ENCODE measurements around the gene IPP.

IPP gene

DNA sequence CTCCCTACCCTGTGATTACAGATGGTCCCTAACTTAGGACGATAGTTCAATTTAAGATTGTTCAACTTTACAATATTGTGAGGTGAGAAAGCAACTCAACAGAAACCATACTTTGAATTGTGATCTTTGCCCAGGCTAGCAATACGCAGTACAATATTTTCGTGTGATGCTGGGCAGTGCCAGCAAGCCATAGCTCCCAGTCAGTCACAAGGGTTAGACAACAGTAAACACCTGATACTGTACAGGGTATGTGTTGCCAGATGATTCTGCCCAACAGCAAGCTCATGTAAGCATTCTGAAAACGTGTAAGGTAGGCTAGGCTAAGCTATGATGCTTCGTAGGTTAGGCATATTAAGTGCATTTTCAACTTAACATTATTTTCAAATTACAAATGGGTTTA is 76.0 kb downstream of the IPP start:
- TF ChIP-seq EGR1 (IDR thresholded peaks at IDR 0.05) (no peak), CREB1 (IDR thresholded peaks at IDR 0.05; ENCODE audit: low read depth) (no peak), EP300 (IDR thresholded peaks at IDR 0.05; ENCODE audit: borderline replicate concordance) (no peak), NFIC (IDR thresholded peaks at IDR 0.05) (no peak), ZBTB7A (IDR thresholded peaks at IDR 0.05; ENCODE audit: low read depth) (no peak)
- TF ChIP-seq, protein P1, sequence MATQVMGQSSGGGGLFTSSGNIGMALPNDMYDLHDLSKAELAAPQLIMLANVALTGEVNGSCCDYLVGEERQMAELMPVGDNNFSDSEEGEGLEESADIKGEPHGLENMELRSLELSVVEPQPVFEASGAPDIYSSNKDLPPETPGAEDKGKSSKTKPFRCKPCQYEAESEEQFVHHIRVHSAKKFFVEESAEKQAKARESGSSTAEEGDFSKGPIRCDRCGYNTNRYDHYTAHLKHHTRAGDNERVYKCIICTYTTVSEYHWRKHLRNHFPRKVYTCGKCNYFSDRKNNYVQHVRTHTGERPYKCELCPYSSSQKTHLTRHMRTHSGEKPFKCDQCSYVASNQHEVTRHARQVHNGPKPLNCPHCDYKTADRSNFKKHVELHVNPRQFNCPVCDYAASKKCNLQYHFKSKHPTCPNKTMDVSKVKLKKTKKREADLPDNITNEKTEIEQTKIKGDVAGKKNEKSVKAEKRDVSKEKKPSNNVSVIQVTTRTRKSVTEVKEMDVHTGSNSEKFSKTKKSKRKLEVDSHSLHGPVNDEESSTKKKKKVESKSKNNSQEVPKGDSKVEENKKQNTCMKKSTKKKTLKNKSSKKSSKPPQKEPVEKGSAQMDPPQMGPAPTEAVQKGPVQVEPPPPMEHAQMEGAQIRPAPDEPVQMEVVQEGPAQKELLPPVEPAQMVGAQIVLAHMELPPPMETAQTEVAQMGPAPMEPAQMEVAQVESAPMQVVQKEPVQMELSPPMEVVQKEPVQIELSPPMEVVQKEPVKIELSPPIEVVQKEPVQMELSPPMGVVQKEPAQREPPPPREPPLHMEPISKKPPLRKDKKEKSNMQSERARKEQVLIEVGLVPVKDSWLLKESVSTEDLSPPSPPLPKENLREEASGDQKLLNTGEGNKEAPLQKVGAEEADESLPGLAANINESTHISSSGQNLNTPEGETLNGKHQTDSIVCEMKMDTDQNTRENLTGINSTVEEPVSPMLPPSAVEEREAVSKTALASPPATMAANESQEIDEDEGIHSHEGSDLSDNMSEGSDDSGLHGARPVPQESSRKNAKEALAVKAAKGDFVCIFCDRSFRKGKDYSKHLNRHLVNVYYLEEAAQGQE (IDR thresholded peaks at IDR 0.05; ENCODE audit: low read depth) = no peak
- TF ChIP-seq, protein P2, sequence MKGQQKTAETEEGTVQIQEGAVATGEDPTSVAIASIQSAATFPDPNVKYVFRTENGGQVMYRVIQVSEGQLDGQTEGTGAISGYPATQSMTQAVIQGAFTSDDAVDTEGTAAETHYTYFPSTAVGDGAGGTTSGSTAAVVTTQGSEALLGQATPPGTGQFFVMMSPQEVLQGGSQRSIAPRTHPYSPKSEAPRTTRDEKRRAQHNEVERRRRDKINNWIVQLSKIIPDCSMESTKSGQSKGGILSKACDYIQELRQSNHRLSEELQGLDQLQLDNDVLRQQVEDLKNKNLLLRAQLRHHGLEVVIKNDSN (IDR thresholded peaks at IDR 0.05) = no peak
- TF ChIP-seq, protein P3, sequence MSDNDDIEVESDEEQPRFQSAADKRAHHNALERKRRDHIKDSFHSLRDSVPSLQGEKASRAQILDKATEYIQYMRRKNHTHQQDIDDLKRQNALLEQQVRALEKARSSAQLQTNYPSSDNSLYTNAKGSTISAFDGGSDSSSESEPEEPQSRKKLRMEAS (IDR thresholded peaks at IDR 0.05) = no peak

DNA sequence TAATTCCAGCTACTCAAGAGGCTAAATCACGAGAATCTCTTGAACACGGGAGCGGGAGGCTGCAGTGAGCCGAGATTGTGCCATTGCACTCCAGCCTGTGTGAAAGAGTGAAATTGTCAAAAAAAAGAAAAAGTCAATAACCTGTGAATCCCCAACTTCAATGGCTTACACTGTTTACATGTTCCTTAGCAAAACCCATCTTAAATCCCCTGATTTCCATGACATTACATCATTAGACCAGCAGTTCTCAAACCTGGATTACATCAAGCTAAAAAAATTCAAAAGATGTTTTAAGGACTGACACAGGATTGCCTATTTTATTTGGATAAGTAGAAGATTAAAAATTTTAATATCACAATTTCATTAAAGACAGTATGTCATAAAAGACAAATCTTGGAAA is 76.5 kb downstream of the IPP start:
- TF ChIP-seq ZBTB7A (IDR thresholded peaks at IDR 0.05; ENCODE audit: low read depth) = no peak
- no peak for TF ChIP-seq TAF1 (IDR thresholded peaks at IDR 0.05; ENCODE audit: low read depth)
- TF ChIP-seq YY1 (IDR thresholded peaks at IDR 0.05; ENCODE audit: low read depth) = no peak
- no peak for TF ChIP-seq TEAD4 (IDR thresholded peaks at IDR 0.05)
- TF ChIP-seq RAD21 (IDR thresholded peaks at IDR 0.05; ENCODE audit: low read depth) = no peak
- TF ChIP-seq EGR1 (IDR thresholded peaks at IDR 0.05) = no peak
- TF ChIP-seq, protein P2 (IDR thresholded peaks at IDR 0.05) = no peak
- TF ChIP-seq, protein P1 (IDR thresholded peaks at IDR 0.05; ENCODE audit: low read depth) = no peak
- no peak for TF ChIP-seq CEBPB (IDR thresholded peaks at IDR 0.05)
- TF ChIP-seq CREB1 (IDR thresholded peaks at IDR 0.05; ENCODE audit: low read depth) = no peak
- TF ChIP-seq NFIC (IDR thresholded peaks at IDR 0.05) = no peak
- TF ChIP-seq FOXM1 (IDR thresholded peaks at IDR 0.05; ENCODE audit: borderline replicate concordance, low read depth) = no peak
- TF ChIP-seq EP300 (IDR thresholded peaks at IDR 0.05; ENCODE audit: borderline replicate concordance) = no peak
- TF ChIP-seq TCF12 (IDR thresholded peaks at IDR 0.05; ENCODE audit: low read depth) = no peak
- TF ChIP-seq, protein P3 (IDR thresholded peaks at IDR 0.05) = no peak

DNA sequence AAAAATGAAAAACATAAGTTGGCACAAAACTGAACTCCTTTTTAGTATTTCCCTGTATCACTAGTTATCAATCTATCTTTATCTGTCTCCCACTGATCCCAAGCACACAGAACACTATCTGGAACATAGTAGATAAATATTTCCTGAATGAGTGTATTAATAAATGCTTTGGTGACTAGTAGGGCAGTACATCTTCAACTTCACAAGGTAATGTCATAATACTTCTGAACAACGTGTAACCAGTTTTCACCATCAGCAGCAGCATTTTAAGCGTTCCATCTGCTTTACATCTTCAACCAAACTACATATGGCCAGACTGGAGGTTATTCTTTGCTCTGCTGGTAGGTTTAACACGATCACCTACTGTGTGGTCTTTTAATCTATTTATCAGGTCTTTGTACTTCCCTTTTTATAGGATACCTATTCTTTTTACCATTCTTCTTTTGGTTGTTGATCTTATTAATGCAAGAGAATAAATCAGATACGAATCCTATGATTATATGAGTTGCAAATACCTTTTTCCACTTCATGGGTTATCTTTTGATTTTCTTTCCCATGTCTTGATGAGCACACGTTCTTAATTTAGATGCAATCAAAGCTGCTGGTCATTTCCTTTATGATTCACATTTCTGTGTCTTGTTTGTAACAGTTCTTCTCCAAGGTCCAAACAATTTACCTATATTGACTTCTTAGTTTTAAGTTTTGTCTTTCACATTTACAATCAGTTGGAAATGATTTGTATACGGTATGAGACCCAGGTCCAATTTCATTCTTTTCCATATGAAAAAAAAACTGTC is 80.4 kb downstream of the IPP start:
- TF ChIP-seq, protein P1 (IDR thresholded peaks at IDR 0.05; ENCODE audit: low read depth) = no peak
- no peak for TF ChIP-seq TCF12 (IDR thresholded peaks at IDR 0.05; ENCODE audit: low read depth)
- TF ChIP-seq ZBTB7A (IDR thresholded peaks at IDR 0.05; ENCODE audit: low read depth) = no peak
- TF ChIP-seq TAF1 (IDR thresholded peaks at IDR 0.05; ENCODE audit: low read depth) = no peak

DNA sequence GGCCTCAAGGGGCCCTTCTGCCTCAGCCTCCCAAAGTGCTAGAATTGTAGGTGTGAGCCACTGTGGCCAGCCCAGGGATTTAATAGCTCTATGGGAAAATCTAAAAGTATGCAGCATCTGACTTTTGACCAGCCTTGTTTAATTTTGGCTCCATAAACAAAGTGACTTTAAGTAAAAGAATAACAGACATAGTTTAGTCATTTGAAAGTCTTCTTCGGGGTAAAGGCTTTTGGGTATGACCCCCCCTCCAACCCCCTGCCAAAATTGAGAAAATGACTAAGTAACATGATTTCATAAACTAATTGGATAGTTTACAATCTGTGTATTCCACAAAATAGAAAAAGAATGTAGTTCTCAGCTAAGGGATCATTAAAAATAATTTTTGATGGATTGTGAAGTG is 81.1 kb downstream of the IPP start:
- TF ChIP-seq TAF1 (IDR thresholded peaks at IDR 0.05; ENCODE audit: low read depth) (no peak), ZBTB7A (IDR thresholded peaks at IDR 0.05; ENCODE audit: low read depth) (no peak)
- TF ChIP-seq, protein P3 (IDR thresholded peaks at IDR 0.05) = no peak

DNA sequence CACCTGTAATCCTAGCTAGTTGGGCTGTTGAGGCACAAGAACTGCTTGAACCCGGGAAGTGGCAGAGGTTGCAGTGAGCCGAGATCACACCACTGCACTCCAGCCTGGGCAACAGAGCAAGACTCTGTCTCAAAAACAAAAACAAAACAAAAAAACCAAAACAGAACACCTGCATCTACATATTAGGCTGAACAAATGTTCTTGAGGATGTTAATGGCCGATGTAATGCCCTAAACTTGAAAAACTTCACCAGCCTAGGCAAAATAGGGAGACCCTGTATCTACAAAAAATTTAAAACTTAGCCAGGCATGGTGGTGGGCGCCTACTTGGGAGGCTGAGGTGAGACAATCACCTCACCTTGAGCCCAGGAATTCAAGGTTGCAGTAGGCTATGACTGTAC is 81.9 kb downstream of the IPP start:
- TF ChIP-seq, protein P1 (IDR thresholded peaks at IDR 0.05; ENCODE audit: low read depth) = no peak
- TF ChIP-seq EGR1 (IDR thresholded peaks at IDR 0.05) (no peak), TCF12 (IDR thresholded peaks at IDR 0.05; ENCODE audit: low read depth) (no peak), ZBTB7A (IDR thresholded peaks at IDR 0.05; ENCODE audit: low read depth) (no peak), TAF1 (IDR thresholded peaks at IDR 0.05; ENCODE audit: low read depth) (no peak), CREB1 (IDR thresholded peaks at IDR 0.05; ENCODE audit: low read depth) (no peak), TEAD4 (IDR thresholded peaks at IDR 0.05) (no peak), RAD21 (IDR thresholded peaks at IDR 0.05; ENCODE audit: low read depth) (no peak), CEBPB (IDR thresholded peaks at IDR 0.05) (no peak), YY1 (IDR thresholded peaks at IDR 0.05; ENCODE audit: low read depth) (no peak), NFIC (IDR thresholded peaks at IDR 0.05) (no peak), FOXM1 (IDR thresholded peaks at IDR 0.05; ENCODE audit: borderline replicate concordance, low read depth) (no peak), EP300 (IDR thresholded peaks at IDR 0.05; ENCODE audit: borderline replicate concordance) (no peak)
- TF ChIP-seq, protein P2 (IDR thresholded peaks at IDR 0.05) = no peak
- TF ChIP-seq, protein P3 (IDR thresholded peaks at IDR 0.05) = no peak
